NB4 (cell line): ENCODE data around the gene FNDC5.

Source experiments
- DNase-seq: peaks from one replicate; pipeline ENCODE4 v3.0.0; 2010; ENCODE audit warnings: low read depth
- H3K4me3 ChIP-seq: one replicate; pipeline ENCODE4 v1.5.1; 2011; ENCODE audit warnings: mild to moderate bottlenecking, low read depth, low read length, moderate library complexity
- MAX ChIP-seq: IDR thresholded peaks from 2 replicates; pipeline ENCODE4 v1.6.1; 2011; ENCODE audit warnings: low read depth, low read length
- MYC ChIP-seq: IDR thresholded peaks from 2 replicates; pipeline ENCODE4 v1.6.1; 2011; ENCODE audit warnings: low read depth, low read length
- POLR2A ChIP-seq: IDR thresholded peaks from 2 replicates; pipeline ENCODE4 v1.6.1; 2011; ENCODE audit warnings: mild to moderate bottlenecking; ENCODE audit not compliant: insufficient read length; ENCODE audit errors: extremely low read depth
- TF ChIP-seq, protein P1 (sequence below): IDR thresholded peaks from one replicate; pipeline ENCODE4 v1.5.1; 2012; ENCODE audit warnings: low read depth, low read length

FNDC5 gene

DNA sequence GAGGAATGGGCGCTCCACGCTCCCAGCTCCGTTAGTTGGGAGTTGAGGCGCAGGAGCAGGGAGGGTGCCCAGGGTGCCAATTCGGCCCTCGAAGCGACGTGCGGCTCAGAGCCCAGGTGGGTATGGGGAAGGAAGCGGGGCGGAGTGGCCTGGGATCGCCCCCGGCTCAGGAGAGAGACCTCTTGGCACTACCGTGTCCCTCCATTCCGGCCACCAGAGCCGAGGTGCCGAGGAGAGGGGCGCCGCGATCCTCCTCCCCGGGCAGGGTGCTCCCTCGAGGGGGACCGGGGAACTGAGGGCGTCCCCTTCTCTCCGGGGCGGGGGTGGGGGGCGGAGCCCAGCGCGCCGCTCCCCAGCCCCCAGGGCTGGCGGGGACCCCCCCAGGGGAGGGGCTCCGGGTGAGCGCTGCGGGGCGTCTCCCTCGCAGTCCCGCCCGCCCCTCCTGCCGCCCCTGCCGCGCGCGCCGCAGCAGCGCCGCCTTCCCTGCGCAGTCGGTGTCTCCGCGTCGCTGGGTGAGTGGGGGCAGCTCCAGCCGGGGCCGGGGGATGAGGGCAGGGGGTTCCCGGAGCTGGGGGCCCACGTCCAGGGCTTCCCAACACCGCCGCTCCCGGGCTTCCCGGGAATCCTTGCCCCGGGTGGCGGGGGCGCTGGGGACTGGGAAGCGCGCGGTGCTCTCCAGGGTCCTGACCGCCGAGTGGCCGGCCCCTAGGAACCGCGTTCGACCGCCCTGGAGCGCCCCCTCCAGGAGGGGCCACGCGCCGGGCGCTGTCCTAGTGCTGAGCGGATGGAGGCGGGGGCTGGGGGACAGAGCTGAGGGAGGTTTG is 15.5 kb upstream of the FNDC5 start, which contains the start of gene HPCA:
Gene HPCA, plus strand, starts transcription at position 488 of the 824 bp plus-strand sequence. CDS start 2,408 bp downstream, outside the sequence.
- DNase-seq = peak; percentile 61
- no peak within 1 kb of the TSS for H3K4me3 ChIP-seq
- TF ChIP-seq POLR2A (no peak), MAX (no peak), MYC (no peak)
- TF ChIP-seq, protein P1, sequence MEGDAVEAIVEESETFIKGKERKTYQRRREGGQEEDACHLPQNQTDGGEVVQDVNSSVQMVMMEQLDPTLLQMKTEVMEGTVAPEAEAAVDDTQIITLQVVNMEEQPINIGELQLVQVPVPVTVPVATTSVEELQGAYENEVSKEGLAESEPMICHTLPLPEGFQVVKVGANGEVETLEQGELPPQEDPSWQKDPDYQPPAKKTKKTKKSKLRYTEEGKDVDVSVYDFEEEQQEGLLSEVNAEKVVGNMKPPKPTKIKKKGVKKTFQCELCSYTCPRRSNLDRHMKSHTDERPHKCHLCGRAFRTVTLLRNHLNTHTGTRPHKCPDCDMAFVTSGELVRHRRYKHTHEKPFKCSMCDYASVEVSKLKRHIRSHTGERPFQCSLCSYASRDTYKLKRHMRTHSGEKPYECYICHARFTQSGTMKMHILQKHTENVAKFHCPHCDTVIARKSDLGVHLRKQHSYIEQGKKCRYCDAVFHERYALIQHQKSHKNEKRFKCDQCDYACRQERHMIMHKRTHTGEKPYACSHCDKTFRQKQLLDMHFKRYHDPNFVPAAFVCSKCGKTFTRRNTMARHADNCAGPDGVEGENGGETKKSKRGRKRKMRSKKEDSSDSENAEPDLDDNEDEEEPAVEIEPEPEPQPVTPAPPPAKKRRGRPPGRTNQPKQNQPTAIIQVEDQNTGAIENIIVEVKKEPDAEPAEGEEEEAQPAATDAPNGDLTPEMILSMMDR = peak; percentile 71

- H3K4me3 ChIP-seq = no peak overlapping the region
- DNase-seq = no peak
- no peak for TF ChIP-seq MAX
- TF ChIP-seq POLR2A = no peak
- TF ChIP-seq, protein P1 = no peak
- TF ChIP-seq MYC = no peak
These were observed 14.9 kb upstream of the FNDC5 start for GRCh38 chr1:32885676-32886003.

DNA sequence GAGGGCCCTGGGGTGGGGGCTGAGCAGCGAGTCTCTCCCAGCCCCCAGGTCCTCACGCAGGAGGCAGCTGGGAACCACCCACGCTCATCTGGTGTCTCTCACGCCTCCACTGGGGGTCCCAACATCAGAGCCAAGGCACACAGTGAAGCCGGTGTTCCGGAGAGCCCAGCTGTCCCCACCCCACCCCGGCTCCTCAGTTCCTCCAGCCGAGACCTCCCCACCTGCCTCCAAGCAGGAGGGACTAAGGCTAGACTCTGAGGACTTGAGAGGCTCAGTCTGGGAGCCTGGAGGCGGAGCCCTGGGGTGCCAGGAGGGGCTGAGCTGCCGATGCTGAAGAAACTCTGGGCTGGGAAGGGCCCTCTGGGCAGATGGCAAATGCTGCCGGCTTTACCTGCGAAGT is 14.0 kb upstream of the FNDC5 start:
- DNase-seq = no peak

GRCh38 chr1:32884032-32884372 is 13.3 kb upstream of the FNDC5 start:
- TF ChIP-seq MYC (no peak), MAX (no peak), POLR2A (no peak)
- TF ChIP-seq, protein P1 = no peak
- no peak for DNase-seq
- H3K4me3 ChIP-seq = no peak overlapping the region

More for the DNA sequence above, 14.0 kb upstream of the FNDC5 start:
- no peak overlapping the region for H3K4me3 ChIP-seq
- no peak for TF ChIP-seq MYC
- TF ChIP-seq, protein P1 = no peak
- TF ChIP-seq MAX = no peak
- no peak for TF ChIP-seq POLR2A

- DNase-seq = no peak
- no peak overlapping the region for H3K4me3 ChIP-seq
- no peak for TF ChIP-seq MYC
- TF ChIP-seq, protein P1 = no peak
- no peak for TF ChIP-seq MAX
- no peak for TF ChIP-seq POLR2A
These were observed 12.8 kb upstream of the FNDC5 start for GRCh38 chr1:32883338-32884031.
